CD4-positive, alpha-beta T cell treated with Interleukin-1 beta for 1 hour (primary cell): ENCODE data around the gene PATJ.
A peak's percentile ranks its signal among the peaks of the same experiment; 100 is the strongest.
"Not testable (repeated sequence)": the region's sequence is repeated elsewhere in the genome, so short reads cannot be mapped to it uniquely, and the experiment has no call there.

ENCODE experiments used
- DNase-seq, 2 donors: peaks; one replicate each; pipeline ENCODE4 v3.0.0-alpha.2; 2020 to 2022

PATJ gene

GRCh38 chr1:61741711-61742619 lies at the start of gene PATJ:
PATJ (plus strand) TSS chr1:61742480; CDS start chr1:61762893, 20,413 bp downstream.
- DNase-seq: peak; percentile 71 to 75

GRCh38 chr1:61699911-61700851 lies 42.1 kb upstream of the PATJ start:
- no peak for DNase-seq

GRCh38 chr1:61708953-61709907 lies 33.0 kb upstream of the PATJ start:
- no peak for DNase-seq

DNA sequence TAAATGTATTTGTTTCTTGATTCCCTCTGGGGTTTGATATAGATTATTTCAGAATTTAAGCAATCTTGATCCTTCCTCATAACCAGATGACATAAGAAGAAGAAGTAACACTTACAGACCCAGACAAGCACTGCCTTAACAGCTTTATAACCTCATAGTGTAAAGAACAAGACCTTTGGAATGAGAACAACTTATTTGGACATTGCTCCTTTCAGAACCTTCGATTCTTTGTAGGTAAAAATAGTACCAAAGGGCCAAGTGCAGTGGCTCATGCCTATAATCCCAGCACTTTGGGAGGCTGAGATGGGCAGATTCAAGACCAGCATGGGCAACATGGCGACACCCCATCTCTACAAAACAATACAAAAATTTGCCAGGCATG lies 32.4 kb upstream of the PATJ start:
- no peak for DNase-seq

- DNase-seq: not testable (repeated sequence)
These were observed 31.0 kb upstream of the PATJ start for GRCh38 chr1:61711257-61711656.

DNA sequence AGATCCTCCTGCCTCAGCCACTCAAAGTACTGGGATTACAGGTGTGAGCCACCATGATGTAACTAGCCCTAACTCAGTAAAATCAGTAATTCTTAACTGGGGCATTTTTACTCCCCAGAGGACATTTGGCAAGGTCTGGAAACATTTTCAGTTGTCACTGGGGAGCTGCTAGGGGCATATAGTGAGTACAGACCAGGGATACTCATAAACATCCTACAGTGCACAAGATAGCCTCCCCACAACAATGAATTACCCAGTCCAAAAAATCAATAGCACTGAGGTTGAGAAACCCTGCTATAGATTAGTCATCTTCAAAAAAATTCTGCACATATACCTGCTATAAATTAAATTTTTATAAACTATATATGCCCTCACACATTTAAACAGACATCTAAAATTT lies 30.3 kb upstream of the PATJ start:
- no peak for DNase-seq

GRCh38 chr1:61718996-61719663 lies 23.1 kb upstream of the PATJ start:
- not testable (repeated sequence) for DNase-seq

- DNase-seq: no peak
These were observed 17.8 kb upstream of the PATJ start for GRCh38 chr1:61724506-61724812.

DNA sequence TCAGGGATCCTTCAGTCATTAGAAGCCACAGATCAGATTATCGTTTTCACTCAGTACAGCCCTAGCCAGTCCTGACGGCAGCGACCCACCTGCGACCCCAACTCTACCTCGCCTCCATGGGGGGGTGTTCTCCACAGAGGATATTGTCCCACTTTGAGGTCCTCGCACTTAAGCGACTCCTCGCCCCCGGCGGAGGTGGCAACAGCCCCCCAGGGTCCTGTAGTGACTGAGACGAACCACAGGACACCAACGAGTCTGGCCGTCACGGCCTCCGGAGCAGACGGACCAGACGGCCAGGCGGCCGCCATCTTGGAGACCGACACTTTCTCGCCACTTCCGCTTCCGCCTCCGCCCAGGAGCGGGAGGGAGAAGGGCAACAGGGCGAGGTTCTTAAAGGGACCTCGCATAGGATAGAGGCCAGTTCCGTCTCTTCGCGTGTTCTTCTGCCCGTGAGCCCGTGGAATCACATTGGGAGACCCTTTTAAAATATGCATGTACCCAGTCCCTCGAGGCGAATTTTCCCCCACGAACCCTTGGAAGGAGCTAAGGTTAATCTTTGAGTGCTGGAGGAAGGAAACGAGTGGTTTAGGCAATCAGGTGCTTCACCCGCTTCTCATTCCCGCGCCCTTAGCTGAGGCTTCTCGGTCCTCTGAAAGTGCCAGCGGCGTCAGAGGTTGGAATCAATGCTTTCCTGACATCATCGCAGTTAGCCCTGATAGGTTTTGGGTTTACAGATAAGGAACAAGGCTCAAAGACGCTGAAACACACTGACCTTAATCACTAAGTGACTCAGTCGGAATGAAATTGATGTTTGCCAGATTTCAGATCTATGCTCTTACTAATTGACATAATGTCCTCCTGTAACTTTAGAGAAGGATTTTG lies 17.2 kb upstream of the PATJ start, which contains the start of gene TM2D1:
TSS of gene TM2D1 (minus strand) at position 329 of the 882 bp plus-strand sequence. CDS start at position 308, 21 bp downstream.
- DNase-seq: peak; percentile 87 to 88

GRCh38 chr1:61727544-61727943 lies 14.7 kb upstream of the PATJ start:
- no peak for DNase-seq

DNA sequence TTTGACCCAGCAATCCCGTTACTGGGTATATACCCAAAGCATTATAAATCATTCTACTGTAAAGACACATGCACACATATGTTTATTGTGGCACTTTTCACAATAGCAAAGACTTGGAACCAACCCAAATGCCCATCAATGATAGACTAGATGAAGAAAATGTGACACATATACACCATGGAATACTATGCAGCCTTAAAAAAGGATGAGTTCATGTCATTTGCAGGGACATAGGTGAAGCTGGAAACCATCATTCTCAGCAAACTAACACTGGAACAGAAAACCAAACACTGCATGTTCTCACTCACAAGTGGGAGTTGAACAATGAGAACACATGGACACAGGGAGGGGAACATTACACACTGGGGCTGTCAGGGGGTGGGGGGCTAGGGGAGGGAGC lies 11.6 kb upstream of the PATJ start:
- not testable (repeated sequence) for DNase-seq

- DNase-seq: no peak
These were observed 9.6 kb upstream of the PATJ start for GRCh38 chr1:61732726-61733125.

DNA sequence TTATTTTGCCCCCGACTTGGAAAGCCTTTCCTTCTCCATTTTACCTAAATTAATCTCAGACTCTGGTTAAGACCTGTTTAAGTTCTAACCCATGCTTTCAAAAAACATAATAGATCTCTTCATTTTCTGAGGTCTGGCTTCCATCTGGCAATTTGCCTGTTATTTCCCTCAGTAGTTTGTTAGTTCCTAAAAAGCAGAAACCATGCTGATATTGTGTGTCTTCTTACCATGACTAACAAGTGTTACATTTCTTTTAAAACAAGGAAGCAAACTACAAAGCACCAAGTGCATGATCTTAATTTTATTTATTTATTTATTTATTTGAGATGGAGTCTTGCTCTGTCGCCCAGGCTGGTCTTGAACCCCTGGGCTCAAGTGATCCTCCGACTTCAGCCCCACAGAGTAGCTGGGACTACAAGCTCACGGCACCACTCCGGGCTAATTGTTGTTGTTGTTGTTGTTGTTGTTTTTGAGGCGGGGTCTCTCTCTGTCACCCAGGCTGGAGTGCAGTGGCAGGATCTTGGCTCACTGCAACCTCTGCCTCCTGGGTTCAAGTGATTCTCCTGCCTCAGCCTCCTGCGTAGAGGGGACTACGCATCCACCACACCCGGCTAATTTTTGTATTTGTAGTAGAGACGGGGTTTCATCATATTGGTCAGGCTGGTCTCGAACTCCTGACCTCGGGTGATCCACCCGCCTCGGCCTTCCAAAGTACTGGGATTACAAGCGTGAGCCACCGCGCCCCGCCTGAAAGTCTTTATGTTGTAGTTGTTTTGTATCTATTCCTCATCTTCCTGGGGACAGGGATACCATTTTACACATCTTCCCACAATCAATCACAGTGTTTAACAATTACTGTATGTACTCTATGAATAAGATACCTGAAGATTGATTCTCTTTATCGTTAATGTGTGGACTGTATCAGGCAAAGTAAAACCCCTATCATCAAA lies 1.3 kb upstream of the PATJ start:
- no peak for DNase-seq

DNA sequence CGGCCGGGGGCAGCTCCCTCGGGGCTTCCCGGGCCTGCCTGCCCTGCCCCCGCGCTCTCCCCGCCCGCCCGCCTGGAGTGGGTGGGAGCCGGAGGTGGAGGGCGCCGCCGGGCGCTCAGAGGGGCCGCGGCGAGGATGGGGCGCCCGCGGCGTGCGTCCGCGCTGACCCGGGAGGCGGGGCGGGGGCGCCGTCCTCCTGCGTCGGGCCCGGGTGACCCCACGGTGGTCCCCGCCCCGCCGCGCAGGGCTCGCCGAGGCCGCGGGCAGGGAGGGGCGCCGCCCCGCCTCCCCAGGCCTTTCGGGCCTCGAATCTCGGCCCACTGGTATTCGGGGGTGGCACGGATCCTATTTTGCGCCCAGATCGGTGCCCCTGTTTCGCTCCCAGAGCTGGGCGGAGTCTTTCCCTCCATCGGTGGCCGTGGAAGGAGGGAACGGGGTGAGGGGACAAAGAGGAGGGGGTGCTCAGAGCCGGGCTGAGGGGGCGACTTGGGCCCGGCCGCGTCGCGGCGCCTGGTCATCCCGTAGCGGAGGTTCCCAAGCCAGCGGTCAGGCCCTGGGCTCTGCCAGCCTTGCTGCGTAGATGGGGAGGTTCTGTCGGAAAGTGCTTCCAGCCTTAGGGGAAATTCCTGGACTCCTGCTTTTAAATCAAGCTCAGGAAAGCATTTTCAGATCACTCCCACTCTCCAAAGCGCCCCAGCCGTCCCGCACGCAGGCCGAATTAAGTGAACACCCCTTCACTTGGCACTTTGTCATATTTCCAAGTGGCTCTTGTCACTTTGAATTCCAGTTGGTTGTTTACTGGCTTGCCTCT lies 545 bp downstream of the PATJ start:
- no peak for DNase-seq

- no peak for DNase-seq
These were observed 1.1 kb downstream of the PATJ start for GRCh38 chr1:61743431-61743705.

GRCh38 chr1:61743716-61744580 lies 1.7 kb downstream of the PATJ start:
- DNase-seq: no peak

DNA sequence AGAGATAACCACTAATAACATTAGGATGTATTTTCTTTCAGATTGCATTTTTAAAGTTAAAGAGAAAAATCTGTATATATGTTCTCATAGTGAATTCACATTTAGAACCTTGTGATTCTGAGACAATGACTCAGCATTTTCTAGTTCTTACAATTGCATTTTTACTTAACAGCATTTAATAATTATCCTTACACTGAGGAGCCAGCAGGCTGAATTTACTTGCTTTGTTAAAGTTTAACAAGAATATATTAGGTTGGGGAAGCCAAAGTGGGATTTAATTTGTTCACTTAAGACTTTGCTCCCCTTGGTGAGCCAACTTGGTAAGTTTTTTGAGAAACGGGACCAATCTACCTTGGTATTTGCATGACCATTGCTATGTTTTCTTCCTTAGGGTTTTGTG lies 4.5 kb downstream of the PATJ start:
- no peak for DNase-seq

DNA sequence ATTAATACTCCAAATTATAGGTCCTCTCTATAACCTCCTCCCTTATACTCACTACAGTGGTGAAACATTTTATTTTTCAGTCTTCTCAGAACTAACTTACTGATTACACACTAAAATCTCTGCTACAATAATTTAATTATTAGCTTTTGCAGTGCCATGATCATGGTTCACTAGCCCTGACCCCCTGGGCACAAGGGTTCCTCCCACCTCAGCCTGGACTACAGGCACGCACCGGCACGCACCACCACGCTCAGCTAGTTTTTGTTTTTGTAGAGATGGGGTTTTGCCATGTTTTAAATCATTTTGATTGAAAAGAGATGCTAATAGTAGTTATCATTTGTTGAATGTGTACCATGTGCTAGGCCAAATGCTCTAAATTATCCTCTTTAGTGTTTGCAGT lies 6.3 kb downstream of the PATJ start:
- DNase-seq: no peak
